PC-9 (cell line): ENCODE measurements around the gene USP11. TPM values are rescaled to one million over a fixed set of nuclear protein-coding genes. Genes with fewer than 3 reads are reported as not detected.

Experiments
- BruUV-seq: library from RNA; stranded (reverse); fragments of 400-500 nt; replicated peaks from 2 replicates; lab custom pipeline; 2021; lab: Mats Ljungman, UMichigan
- CTCF ChIA-PET: fragments of 300-600 bp; sonication (Branson Sonifier 250); formaldehyde crosslinking; loops from one replicate; lab custom pipeline; 2022; ENCODE audit warnings: antibody characterized with exemption; lab: Charles Lee
- POLR2A ChIA-PET: fragments of 300-600 bp; sonication (Branson Sonifier 250); formaldehyde crosslinking; loops from one replicate; lab custom pipeline; 2022; ENCODE audit warnings: antibody characterized with exemption; ENCODE audit not compliant: unreplicated experiment; lab: Charles Lee
- DNase-seq, 2 experiments: peaks; one replicate each; pipeline versions ENCODE4 v3.0.0 to v3.0.0-alpha.2; 2015 to 2022; ENCODE audit warnings: mixed read lengths in 1 of 2
- H2AFZ ChIP-seq: fragments of 200-600 bp; sonication (generic); 2 replicates; pipeline ENCODE4 v1.8.1; 2017; ENCODE audit warnings: antibody characterized with exemption
- H3F3A ChIP-seq: fragments of 200-600 bp; sonication (generic); 2 replicates; pipeline ENCODE4 v1.8.1; 2017; ENCODE audit warnings: antibody characterized with exemption, mild to moderate bottlenecking, low read depth; ENCODE audit not compliant: insufficient read depth
- H3K27ac ChIP-seq: fragments of 200-600 bp; sonication (generic); 2 replicates; pipeline ENCODE4 v1.6.1; 2016; ENCODE audit warnings: mixed run types
- H3K27me3 ChIP-seq: fragments of 200-600 bp; sonication (generic); 2 replicates; pipeline ENCODE4 v1.6.1; 2016; ENCODE audit warnings: low read depth, mixed run types; ENCODE audit not compliant: insufficient read depth
- H3K36me3 ChIP-seq: fragments of 200-600 bp; sonication (generic); 2 replicates; pipeline ENCODE4 v1.6.1; 2016; ENCODE audit warnings: low read depth, mixed run types
- H3K4me1 ChIP-seq: fragments of 200-600 bp; sonication (generic); replicated peaks from 2 replicates; pipeline ENCODE4 v1.6.1; 2016; ENCODE audit warnings: mixed run types; ENCODE audit not compliant: insufficient read depth
- H3K4me2 ChIP-seq: fragments of 200-600 bp; sonication (generic); 2 replicates; pipeline ENCODE4 v1.6.1; 2017; ENCODE audit warnings: mixed run types
- H3K4me3 ChIP-seq: fragments of 200-600 bp; sonication (generic); 2 replicates; pipeline ENCODE4 v1.6.1; 2016; ENCODE audit warnings: mixed run types
- H3K79me2 ChIP-seq: fragments of 200-600 bp; sonication (generic); 2 replicates; pipeline ENCODE4 v1.6.1; 2017; ENCODE audit warnings: low read depth, mixed run types
- H3K9me2 ChIP-seq: fragments of 200-600 bp; sonication (generic); 2 replicates; pipeline ENCODE4 v1.8.1; 2017; ENCODE audit warnings: mild to moderate bottlenecking; ENCODE audit not compliant: insufficient read depth
- H3K9me3 ChIP-seq: fragments of 200-600 bp; sonication (generic); 2 replicates; pipeline ENCODE4 v1.8.1; 2016; ENCODE audit warnings: low read depth; ENCODE audit not compliant: insufficient read depth
- H4K20me1 ChIP-seq: fragments of 200-600 bp; sonication (generic); 2 replicates; pipeline ENCODE4 v1.8.1; 2017; ENCODE audit not compliant: insufficient read depth
- EZH2 ChIP-seq: fragments of 200-600 bp; sonication (generic); IDR thresholded peaks from 2 replicates; pipeline ENCODE4 v1.8.0; 2017; ENCODE audit warnings: antibody characterized with exemption, low read depth
- intact Hi-C: fragments of 100-400 bp; cut with micrococcal nuclease; formaldehyde crosslinking; loops from one replicate; pipeline ENCODE4 v1.10.0; 2022; ENCODE audit not compliant: unreplicated experiment
- total RNA-seq: library from RNA; stranded (reverse); gene quantifications from 2 replicates; pipeline ENCODE4 v1.2.3, GENCODE V29; 2021
- TF ChIP-seq, protein P1 (sequence below): fragments of 200-600 bp; sonication (generic); conservative IDR thresholded peaks from 2 replicates; pipeline ENCODE4 v1.6.1; 2017; ENCODE audit warnings: mixed run types, antibody characterized with exemption, mild to moderate bottlenecking, moderate library complexity

USP11 gene
- total RNA-seq, 1 experiment from 2014 or later: 25.3 TPM

DNA sequence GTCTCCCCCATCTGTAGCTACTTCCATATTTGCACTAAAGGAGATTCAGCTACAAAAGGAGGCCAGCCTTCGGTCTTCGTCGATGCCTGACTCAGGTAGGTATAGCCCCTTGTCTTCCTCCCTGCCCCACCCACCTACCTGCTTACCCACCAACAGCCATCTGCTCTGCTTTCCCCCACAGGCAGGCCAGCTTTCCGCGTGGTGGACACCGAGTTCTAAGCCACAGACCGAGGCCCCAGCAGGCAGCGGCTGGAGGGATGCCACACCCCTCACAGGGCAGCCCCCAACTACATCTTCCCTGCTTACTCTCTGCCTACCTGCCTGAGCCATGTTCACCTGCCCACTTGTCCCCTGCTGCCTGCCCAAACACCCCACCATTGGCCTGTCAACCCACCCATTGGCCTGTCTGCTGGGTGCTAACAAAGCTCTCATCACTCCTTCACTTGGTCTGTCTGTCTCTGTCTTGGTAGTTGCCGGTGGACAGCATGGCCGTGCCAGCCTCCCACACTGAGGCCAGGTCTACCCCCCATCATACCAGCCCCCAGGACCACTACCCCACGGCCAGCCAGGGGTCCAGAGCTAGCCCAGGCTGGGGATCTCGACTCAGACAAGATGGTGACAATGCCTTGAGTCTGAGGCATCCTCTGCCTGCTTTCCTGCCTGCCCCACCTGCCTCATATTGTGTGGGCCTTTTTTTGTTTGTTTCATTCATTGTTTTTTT, 4.1 kb upstream of the USP11 start:
- TF ChIP-seq EZH2: no peak
- TF ChIP-seq, protein P1, sequence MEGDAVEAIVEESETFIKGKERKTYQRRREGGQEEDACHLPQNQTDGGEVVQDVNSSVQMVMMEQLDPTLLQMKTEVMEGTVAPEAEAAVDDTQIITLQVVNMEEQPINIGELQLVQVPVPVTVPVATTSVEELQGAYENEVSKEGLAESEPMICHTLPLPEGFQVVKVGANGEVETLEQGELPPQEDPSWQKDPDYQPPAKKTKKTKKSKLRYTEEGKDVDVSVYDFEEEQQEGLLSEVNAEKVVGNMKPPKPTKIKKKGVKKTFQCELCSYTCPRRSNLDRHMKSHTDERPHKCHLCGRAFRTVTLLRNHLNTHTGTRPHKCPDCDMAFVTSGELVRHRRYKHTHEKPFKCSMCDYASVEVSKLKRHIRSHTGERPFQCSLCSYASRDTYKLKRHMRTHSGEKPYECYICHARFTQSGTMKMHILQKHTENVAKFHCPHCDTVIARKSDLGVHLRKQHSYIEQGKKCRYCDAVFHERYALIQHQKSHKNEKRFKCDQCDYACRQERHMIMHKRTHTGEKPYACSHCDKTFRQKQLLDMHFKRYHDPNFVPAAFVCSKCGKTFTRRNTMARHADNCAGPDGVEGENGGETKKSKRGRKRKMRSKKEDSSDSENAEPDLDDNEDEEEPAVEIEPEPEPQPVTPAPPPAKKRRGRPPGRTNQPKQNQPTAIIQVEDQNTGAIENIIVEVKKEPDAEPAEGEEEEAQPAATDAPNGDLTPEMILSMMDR: no peak
- BruUV-seq: no TSS peak
- Histone ChIP-seq H3K9me3 (no peaks in the 10 kb centered on the region), H3K27ac (no peak overlapping the region), H3K36me3 (no peaks in the 10 kb centered on the region), H3K4me1 (no peaks in the 10 kb centered on the region), H4K20me1 (no peaks in the 10 kb centered on the region), H2AFZ (no peak overlapping the region), H3F3A (no peaks in the 10 kb centered on the region), H3K9me2 (no peaks in the 10 kb centered on the region), H3K79me2 (no peaks in the 10 kb centered on the region), H3K4me3 (no peak overlapping the region), H3K4me2 (no peak overlapping the region), H3K27me3 (no peaks in the 10 kb centered on the region)
- CTCF ChIA-PET: no interaction called here
- POLR2A ChIA-PET: no interaction called here
- intact Hi-C loops: no loop called here
- DNase-seq: no peak

GRCh38 chrX:47229427-47229826, 3.4 kb upstream of the USP11 start:
- DNase-seq: no peak
- no peak overlapping the region for H3K4me2 ChIP-seq
- H3K27me3 ChIP-seq: no peaks in the 10 kb centered on the region
- TF ChIP-seq, protein P1: no peak
- no peak for TF ChIP-seq EZH2
- no TSS peak for BruUV-seq
- H3K36me3 ChIP-seq: no peaks in the 10 kb centered on the region
- CTCF ChIA-PET: no interaction called here
- H2AFZ ChIP-seq: no peak overlapping the region
- peaks cover 7% of the 10 kb centered on the region; the same call in 1 of the 2 replicates for H3K79me2 ChIP-seq
- no peaks in the 10 kb centered on the region for H4K20me1 ChIP-seq
- intact Hi-C loops: no loop called here
- H3K9me3 ChIP-seq: no peaks in the 10 kb centered on the region
- H3K4me3 ChIP-seq: no peak overlapping the region
- POLR2A ChIA-PET: no interaction called here
- no peaks in the 10 kb centered on the region for H3K9me2 ChIP-seq
- no peaks in the 10 kb centered on the region for H3K4me1 ChIP-seq
- no peaks in the 10 kb centered on the region for H3F3A ChIP-seq
- H3K27ac ChIP-seq: no peak overlapping the region

GRCh38 chrX:47230136-47230868, 2.5 kb upstream of the USP11 start:
- H3F3A ChIP-seq: no peaks in the 10 kb centered on the region
- peaks cover 14% of the 10 kb centered on the region for H3K79me2 ChIP-seq
- intact Hi-C loops: loop anchor here (5.0 kb wide), 2 partner anchors 67 to 132 kb away; no protein-coding TSS in a partner anchor
- TF ChIP-seq EZH2: no peak
- TF ChIP-seq, protein P1: no peak
- H3K9me3 ChIP-seq: no peaks in the 10 kb centered on the region
- BruUV-seq: no TSS peak
- H3K36me3 ChIP-seq: no peaks in the 10 kb centered on the region
- ChIA-PET CTCF (no interaction called here), POLR2A (no interaction called here)
- H4K20me1 ChIP-seq: no peaks in the 10 kb centered on the region
- no peaks in the 10 kb centered on the region for H3K27me3 ChIP-seq
- no peaks in the 10 kb centered on the region for H3K4me1 ChIP-seq
- H3K9me2 ChIP-seq: no peaks in the 10 kb centered on the region
- H3K4me3 ChIP-seq: no peak overlapping the region
- no peak overlapping the region for H3K4me2 ChIP-seq
- DNase-seq: no peak
- no peak overlapping the region for H3K27ac ChIP-seq
- no peak overlapping the region for H2AFZ ChIP-seq
